Skin of body (tissue), 2 donors: ENCODE measurements around the gene CTNNA3. TPM values are rescaled to one million over a fixed set of nuclear protein-coding genes. Genes with fewer than 3 reads are reported as not detected.

Experiments used
- DNase-seq: peaks from one replicate; lab custom pipeline; 2025; lab: John Stamatoyannopoulos, UW
- total RNA-seq: library from RNA; depleted of rRNA; stranded (reverse); fragments of >200 nt; gene quantifications from one replicate; pipeline ENCODE4 v1.2.3, GENCODE V29; 2014

The CTNNA3 gene
- total RNA-seq, 1 donor from 2014 or later: 7.1 TPM

DNA sequence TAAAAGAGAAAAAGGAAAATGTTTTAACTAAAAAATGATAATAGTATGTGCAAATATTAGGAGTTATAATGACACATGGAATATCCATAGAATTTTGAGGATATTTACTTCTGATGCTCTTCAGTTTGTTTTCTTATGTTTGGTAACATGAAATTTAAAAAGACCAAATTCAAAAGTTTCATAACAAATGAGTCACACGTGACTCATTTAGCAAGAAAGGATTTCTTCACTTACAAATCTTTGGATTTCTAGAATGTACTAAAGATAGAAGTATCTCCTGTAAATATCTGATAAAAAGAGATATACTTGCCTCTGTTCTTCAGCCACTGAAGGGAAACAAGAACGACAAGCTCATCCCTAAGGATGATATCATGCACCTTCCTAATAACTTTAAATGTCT, 1544.6 kb downstream of the CTNNA3 start:
- DNase-seq: no peak

DNA sequence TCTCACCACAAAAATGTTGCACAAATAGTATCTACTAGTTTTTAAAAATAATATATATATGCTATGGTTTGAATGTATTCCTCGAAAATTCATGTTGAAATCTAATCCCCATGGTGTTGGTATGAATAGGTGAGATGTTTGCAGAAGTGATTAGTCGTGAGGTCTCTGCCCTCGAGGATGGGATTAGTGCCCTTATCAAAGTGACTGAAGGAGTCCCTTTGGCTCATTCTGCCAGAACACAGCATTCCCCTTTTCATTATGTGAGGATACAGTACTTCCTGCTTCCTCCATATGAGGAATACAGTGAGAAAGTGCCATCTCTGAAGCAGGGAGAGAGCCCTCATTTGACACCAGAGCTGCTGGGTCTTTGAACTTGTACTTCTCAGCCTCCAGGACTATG, 1547.7 kb downstream of the CTNNA3 start:
- DNase-seq: no peak

DNA sequence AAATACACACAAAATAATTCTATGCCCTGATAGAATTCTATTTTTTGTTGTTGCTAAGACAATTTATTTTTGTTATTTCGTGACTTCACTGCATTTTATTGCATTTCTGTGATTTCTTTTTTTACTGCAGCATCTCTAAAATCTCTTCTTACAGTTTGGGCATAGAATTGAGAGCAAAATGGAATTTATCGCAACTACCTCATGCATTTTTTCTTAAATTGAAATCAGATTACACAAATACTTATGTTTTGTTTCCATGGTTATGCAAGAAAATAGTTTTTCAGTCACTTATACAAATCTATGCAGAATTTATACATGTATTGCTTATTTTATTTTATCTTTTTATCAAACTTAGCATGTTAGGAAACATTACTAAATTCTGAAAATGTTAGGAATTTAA, 1552.0 kb downstream of the CTNNA3 start:
- DNase-seq: peak; percentile 54

DNA sequence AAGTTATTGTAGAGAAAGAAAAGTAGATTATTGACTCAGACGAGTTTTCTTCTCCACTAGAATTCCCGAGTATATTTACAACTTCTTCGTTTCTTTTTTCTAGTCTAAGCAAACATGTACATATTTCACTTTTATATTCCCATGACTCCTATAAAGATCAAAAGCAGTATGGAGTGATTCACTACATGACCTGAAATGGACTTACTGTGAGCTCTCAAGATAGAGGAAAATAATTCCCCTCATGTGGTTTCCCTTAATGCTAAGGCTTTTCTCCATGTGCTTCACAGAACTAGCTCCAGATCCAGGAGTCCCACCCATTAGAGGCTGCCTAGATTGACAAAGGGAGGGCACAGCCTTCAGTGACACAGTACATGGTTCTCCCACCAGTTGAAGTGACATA, 1593.2 kb downstream of the CTNNA3 start:
- DNase-seq: peak; percentile 47

DNA sequence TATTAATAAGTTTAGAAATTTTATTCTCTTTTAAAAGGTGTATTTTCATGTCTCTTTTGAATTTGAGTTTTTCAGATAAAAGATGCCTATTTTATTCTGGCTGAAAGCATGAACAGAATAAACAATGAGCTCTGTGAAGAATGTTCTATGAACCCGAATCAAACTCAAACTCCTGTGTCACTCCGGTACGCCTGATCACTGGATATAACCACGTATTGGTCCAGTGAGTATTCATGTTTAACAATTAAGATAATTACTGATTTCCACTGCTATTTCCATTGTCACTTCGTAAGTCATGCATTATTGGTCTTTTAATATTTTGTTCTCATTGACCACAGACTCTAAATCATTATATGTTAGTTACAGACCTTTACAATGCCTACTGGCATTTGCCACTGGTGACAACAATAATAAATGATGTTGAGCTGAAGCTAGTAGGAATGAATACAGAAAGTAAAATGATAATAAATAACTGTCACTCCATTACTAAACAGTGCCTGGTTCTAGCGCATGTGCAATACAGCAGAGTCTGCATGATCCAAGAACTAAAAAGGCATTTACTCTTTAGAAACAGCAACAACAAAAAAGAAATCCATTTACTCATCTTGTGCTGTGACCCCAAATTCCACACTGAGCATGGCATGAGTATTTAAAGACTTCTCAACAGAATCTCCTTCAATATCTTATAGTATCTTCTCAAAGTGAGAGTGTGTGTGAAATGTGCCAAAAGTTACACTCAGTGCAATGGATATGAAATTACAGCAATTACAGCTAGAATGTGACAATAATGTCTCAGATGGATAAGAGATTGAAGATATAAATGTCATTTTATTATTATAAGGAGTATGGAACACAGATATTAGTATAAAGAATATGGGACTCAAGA, 1597.2 kb downstream of the CTNNA3 start:
- no peak for DNase-seq

DNA sequence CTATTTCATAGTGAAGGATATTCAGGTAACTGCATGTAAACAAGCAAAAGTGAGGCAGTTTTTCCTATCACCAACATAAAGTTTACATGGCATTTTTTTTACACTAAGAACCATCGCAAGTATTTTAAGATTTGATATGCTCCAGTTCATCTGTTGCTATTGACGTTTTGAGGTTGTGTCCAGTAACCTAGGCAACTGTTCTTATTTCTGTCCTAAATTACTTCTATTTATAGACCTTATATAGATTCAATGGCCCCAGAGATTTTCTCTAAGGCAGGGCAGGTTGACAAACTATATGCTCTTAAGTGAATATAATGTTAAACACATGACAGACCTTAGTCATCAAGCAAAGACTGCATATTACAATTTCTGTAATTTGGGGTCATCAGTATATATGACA, 1600.4 kb downstream of the CTNNA3 start:
- DNase-seq: no peak

DNA sequence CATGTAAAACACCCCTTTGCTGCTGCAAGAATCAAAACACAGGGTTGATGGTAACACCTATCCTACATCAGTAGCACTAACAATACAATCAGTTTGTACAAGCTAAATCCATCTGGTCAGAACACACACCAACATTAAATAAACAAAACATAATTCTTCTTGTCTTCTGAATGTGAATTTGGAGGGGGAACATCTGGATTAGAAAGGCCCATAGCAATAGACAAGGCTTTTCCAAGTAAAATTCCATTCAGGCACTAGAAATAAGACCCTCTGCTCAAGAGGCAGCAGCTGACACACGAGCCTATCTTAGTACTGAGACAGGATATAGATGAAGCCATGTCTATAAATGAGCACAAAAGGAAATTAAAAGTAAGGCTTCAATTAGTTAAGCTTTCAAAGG, 1610.1 kb downstream of the CTNNA3 start:
- DNase-seq: no peak

DNA sequence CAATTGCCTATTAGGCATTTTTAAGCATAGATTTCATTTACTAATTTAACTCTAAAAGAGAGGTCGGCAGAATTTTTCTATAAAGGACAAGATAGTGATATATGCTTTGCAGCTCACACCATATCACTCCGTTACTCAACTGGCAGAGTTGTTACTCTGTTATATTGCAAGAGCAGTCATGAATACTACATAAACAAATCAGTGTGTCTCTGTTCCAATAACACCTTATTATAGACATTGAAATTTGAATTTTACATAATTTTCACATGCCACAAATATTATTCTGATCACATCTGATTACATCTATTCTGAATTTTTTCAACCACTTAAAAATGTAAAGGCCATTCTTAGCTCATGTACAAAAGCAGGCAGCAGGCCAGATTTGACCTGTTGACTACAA, 1624.1 kb downstream of the CTNNA3 start:
- DNase-seq: no peak

DNA sequence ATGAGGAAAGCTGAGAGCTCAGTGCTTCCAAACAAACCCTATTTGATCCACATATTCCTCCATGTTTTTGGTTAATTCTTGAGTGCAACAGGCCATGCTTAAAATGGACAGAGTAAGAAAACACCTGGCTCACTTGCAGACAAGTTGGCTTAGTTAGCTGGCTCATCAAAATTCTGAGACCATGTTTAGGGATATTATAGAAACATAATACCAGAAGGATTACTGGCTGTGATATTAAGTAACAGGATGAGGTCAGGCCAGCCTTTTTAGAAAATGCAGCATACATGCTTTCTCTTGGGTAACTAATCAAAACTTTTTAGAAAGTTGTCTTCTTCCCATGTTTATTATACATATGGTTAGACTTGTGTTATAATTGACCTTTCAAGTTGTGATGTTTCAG, 1637.4 kb downstream of the CTNNA3 start:
- DNase-seq: no peak

DNA sequence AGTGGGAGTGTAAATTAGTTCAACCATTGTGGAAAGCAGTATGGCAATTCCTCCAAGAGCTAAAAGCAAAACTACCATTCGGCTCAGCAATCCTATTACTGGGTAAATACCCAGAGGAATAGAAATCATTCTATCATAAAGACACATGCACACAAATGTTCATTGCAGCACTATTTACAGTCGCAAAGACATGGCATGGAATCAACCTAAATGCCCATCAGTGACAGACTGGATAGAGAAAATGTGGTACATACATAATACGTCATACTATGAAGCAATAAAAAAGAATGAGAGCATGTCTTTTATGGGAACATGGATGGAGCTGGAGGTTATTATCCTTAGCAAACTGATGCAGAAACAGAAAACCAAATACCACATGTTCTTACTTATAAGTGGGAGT, 1646.7 kb downstream of the CTNNA3 start:
- DNase-seq: no peak

DNA sequence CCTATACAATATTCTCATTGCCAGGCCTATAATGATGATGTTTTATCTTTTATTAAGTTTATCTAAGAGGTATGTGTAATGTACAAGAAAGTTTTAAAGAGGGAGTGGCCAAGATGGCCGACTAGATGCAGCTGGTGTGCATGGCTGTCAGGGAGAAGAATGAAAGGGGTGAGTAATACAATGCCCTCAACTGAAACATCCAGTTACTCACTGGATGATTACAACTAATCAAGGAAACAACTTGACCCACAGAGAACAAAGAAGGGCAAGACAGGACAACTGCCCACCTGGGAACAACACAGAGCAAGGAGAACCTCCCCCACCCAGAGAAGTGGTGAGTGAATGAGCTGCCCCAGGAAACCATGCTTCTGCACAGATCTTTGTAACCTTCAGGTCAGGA, 1650.1 kb downstream of the CTNNA3 start:
- DNase-seq: no peak

DNA sequence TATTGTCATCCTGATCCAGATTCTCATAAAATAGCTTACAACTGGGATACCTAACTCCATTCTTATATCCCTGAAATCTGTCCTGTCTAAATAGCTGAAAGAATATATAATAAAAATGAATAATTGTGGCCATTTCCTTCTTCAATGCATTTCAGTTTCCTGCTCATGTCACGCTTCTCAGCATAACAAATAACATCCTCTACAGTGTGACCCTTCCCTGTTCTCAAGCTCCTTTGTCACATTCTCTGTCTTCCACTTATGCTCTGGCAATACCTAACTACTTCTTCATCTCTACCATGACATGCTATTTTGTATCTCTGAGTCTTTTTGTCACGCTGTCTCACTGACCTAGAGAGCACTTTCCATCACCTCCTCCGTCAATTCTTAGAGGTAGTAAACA, 1654.2 kb downstream of the CTNNA3 start:
- no peak for DNase-seq

DNA sequence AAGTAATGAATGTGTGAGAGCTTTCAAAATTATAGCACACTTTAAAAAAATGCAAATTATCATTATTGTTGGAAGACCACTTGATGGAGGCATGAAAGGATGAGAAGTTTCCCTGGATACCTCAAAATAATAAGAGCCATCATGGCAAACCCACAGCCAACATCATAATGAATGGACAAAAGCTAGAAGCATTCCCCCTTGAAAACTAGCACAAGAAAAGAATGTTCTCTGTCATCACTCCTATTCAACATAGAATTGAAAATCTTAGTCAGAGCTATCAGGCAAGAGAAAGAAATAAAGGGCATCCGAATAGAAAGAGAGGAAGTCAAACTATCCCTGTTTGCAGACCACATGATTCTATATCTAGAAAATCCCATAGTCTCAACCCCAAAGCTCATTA, 1657.4 kb downstream of the CTNNA3 start:
- no peak for DNase-seq

DNA sequence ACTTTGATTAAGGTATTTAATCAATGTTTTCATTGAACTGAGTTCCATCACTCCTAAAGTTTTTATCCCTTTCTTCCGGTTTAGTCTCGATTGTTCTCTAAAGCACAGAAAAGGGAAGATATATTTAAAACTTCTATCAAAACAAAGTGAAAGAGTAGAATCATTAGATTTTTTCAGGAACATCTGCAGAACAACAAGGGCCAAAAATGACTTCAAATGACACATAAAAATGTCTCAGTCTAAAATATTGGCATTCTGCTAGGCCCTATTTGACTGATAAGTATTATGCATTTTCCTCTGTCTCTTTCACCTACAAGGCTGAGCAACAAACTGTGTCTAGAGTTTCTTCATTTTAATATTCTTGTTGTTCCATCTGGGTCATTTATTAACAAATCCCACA, 1669.7 kb downstream of the CTNNA3 start:
- peak; percentile 16 for DNase-seq

DNA sequence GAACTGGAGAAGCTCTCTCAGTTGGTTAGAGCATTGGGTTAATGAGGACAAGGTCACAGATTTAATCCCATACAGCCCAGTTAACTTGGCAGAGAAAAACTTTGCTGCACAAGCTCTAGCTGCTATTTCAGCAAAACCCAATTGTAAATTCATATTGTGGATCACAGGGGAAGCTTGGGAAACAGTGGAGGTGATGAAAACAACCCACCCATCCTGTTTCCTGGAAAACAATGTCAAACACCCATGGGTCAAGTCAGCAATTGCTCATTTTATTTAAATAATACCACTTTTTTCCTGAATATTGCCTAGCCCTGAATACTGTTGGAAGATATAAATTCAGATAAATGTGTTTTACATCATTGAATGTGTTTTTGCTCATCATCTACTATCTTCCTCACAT, 1670.8 kb downstream of the CTNNA3 start:
- no peak for DNase-seq

DNA sequence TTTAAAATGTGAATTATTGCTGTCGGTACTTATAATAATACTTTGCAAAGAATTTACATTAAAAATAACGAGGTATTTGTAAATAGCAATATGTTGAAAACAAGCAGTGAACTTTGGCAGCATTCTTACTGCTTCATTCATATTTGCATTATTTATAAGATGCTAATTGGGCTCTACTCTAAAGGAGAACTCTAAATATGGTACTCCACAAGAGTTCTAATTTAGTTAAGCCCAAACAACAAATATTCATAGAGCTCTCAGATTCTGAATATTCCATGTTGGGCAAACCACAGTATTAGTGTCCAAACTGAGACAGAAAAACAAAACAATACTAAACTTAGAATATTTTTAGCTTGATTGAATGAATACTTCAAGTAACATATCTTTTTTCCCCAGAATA, 1674.6 kb downstream of the CTNNA3 start:
- DNase-seq: no peak

DNA sequence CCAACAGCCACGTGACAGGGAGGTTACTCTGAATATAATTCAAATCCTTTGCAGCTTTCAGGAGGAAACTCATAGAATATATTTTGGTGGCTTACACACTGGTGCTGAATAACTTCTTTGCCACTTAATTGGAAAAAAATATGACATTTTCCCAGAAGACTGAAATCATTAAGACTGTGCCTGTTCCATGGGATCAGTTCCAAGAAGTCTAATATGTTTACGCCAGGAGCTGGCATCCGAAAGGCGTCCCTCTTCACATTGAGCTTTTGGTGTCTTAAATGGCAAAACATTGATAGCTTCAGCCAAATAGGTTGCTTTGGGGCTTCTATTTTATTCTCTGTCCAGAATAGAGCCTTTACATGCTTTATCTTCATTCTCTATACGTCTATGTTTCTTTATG, 1687.8 kb downstream of the CTNNA3 start:
- DNase-seq: no peak

DNA sequence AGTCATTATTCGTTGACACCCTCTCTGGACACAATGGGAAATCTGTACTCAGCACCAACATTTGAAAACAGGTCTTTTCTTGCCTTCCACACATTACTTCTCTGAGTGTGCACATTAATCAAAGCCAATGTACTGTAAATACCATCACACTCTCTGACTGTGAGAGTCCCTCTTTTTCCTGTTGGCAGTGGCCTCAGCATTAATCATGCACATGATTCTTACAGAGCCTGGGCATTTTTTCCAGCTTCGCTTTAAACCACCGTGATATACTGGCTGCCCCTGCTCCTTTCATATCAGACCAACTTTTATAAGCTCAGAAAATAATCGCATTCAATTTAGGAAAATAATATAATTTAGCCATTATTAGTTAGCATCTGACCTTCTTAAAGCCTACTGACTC, 1689.6 kb downstream of the CTNNA3 start:
- DNase-seq: no peak

DNA sequence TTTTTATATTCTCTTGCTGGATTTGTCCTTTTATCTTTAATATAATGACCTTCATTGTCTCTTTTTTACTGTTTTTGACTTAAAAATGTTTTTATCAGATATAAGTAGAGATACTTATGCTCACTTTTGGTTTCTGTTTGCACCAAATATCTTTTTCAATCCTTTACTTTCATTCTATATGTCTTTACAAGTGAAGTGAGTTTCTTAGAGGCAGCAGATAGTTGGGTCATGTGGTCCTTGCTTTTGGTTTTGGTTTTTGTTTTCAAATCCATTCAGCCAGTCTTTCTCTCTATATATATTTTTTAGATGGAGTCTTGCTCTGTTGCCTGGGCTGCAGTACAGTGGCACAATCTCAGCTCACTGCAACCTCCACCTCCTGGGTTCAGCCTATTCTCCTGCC, 1702.5 kb downstream of the CTNNA3 start:
- no peak for DNase-seq

DNA sequence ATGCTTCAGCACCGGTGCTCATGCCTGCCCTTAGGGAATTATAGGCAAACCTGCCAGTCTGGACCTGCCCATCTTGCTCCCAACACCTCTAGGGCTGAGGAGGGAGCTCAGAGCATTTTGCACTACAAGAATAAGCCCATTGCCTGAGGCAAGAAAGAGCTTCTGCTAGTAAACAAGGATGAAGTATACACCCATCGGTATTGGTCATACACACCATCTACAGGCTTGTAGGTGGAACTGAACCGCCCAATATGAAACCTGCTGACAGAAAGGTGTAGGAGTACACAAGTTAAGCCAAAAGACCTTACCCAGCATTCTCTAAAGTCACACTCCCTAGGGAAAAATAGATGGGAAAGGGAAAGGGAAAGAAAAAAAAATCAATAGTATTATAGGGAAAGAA, 1727.1 kb downstream of the CTNNA3 start:
- DNase-seq: no peak

DNA sequence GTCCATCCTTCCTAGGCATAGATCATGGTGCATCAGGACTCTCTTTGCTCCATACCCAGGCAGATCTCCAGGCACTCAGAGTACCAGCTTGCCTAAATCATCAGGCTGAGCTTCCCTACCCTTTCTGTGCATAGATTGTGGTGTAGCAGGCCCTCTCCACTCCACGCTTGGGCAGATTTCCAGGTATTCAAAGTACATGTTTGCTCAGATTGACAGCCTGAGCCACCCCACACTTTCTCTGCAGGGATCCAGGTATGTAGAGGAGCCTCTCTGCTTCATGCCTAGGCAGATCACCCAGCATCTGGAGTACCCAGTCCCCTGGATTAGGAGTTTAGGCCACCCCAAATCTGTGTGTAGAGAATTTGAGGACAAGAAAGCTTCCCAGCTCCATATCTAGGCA, 1727.6 kb downstream of the CTNNA3 start:
- no peak for DNase-seq

DNA sequence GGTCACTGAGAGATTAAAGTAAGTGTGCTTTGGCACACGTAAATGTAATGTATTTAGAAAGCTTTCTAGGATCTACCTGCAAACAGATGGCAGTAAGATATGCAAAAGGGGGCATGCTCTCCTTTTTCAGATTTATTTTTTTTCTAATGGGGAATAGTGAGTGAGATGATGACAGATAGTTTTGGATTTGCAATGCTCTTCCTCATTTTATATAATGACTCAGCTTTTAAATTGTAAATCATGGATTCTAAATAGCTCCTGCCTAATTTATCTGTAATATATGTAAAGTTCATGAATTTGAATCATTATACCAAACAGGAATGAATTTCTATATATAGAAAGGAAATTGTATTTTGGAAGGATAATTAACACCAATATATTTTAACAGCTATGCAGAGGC, 1731.8 kb downstream of the CTNNA3 start:
- DNase-seq: no peak

DNA sequence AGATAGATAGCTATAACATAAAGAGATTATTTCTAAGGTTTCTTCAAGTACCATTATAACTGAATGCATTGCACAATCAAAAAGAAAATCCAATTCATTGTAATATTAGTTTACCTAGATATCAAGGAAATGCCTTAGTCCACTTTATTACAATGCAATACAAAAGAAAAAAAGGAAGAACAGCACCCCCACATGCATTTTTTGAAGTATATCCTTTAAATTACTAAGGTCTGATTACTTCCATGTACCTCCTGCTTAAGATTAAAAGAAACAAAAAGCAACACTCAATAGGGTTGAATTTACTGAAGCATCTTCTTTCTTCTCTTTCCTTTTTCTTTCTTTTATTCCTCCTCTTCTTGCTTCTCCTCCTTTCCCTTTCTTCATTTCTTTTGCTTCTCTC, 1743.9 kb downstream of the CTNNA3 start:
- no peak for DNase-seq

DNA sequence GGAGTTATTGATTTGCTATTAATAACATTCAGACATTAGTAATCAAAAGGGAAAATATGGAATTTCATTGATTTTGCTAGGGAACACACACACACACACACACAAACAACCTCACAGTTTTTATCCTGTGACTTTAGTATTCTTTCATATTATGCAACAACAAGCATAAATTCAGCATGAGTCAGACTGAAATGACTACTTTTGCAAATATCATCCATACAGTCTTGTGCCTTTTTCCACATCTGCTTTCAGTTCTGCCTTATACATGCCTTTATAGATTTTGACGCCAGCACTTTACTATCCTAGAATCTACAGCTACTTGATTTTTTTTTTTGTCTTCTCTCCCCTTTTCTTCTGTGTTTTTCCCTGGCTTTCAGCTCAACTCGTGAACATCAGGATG, 1745.9 kb downstream of the CTNNA3 start:
- no peak for DNase-seq
